Measurements from ENCODE around the gene S100P. TPM values are rescaled to one million over a fixed set of nuclear protein-coding genes. Genes with fewer than 3 reads are reported as not detected.
A peak's percentile ranks its signal among the peaks of the same experiment; 100 is the strongest.
"Not testable (repeated sequence)": the region's sequence is repeated elsewhere in the genome, so short reads cannot be mapped to it uniquely, and the experiment has no call there.

S100P gene
- total RNA-seq, 2 experiments from 2014 or later = 3.4 to 4.3 TPM

- Mint-ChIP-seq H3K36me3 (ENCODE audit: low read depth) (peaks cover 38% of the 10 kb centered on the region), H3K27ac (peak overlapping the region; percentile 99), H3K4me1 (ENCODE audit: low read depth) (peaks cover 36% of the 10 kb centered on the region), H3K4me3 (peak overlapping the region; percentile 90)
- ChIA-PET CTCF (interaction anchor here (0.8 to 6.3 kb wide), 14 partner anchors 9 to 201 kb away, joined by 3 to 102 read pairs (median 8); partner anchors contain the start of genes BLOC1S4, MRFAP1 and MRFAP1L1), POLR2A (interaction anchor here (0.9 to 6.0 kb wide), 29 partner anchors 9 to 397 kb away, joined by 3 to 75 read pairs (median 5); partner anchors contain the start of genes BLOC1S4, KIAA0232, MRFAP1 and MRFAP1L1)
- intact Hi-C loops (cut with micrococcal nuclease) = loop anchor here (5.0 kb wide), 1 partner anchor 34 kb away; the partner anchor contains the start of gene MRFAP1L1
- H3K9me3 Mint-ChIP-seq, H3K27me3 Mint-ChIP-seq: not testable (repeated sequence)
- peak; percentile 71 for DNase-seq
- ATAC-seq = peak; percentile 18
Measured at GRCh38 chr4:6673191-6673659, 20.5 kb upstream of the S100P start.

GRCh38 chr4:6673660-6674499 is 19.8 kb upstream of the S100P start:
- CTCF ChIA-PET = interaction anchor here (0.7 to 6.3 kb wide), 20 partner anchors 9 to 200 kb away, joined by 3 to 102 read pairs (median 7); partner anchors contain the start of genes BLOC1S4, MAN2B2, MRFAP1 and MRFAP1L1
- POLR2A ChIA-PET = interaction anchor here (0.6 to 6.0 kb wide), 38 partner anchors 8 to 1265 kb away, joined by 3 to 75 read pairs (median 4); partner anchors contain the start of genes BLOC1S4, KIAA0232, MRFAP1 and MRFAP1L1
- H3K27me3 Mint-ChIP-seq = no peaks in the 10 kb centered on the region
- DNase-seq = peak; percentile 95
- no peak for TF ChIP-seq CTCF (IDR thresholded peaks at IDR 0.05)
- H3K4me1 Mint-ChIP-seq (ENCODE audit: low read depth) = peaks cover 42% of the 10 kb centered on the region
- H3K4me3 Mint-ChIP-seq = peak overlapping the region; percentile 90
- H3K36me3 Mint-ChIP-seq (ENCODE audit: low read depth) = peaks cover 44% of the 10 kb centered on the region
- H3K27ac Mint-ChIP-seq = peak overlapping the region; percentile 99
- intact Hi-C loops (cut with micrococcal nuclease) = loop anchor here (2.0 to 5.0 kb wide), 2 partner anchors 17 to 33 kb away; partner anchors contain the start of gene MRFAP1L1
- ATAC-seq = peak; percentile 81
- H3K9me3 Mint-ChIP-seq = no peaks in the 10 kb centered on the region

- Mint-ChIP-seq H3K27ac (peak overlapping the region; percentile 99), H3K27me3 (no peaks in the 10 kb centered on the region), H3K36me3 (ENCODE audit: low read depth) (peaks cover 51% of the 10 kb centered on the region), H3K4me3 (peak overlapping the region; percentile 90), H3K4me1 (ENCODE audit: low read depth) (peaks cover 46% of the 10 kb centered on the region), H3K9me3 (peaks cover 3% of the 10 kb centered on the region)
- ATAC-seq (peak; percentile 53), DNase-seq (peak; percentile 84)
- peak; percentile 77 for TF ChIP-seq CTCF (IDR thresholded peaks at IDR 0.05)
- intact Hi-C loops (cut with micrococcal nuclease) = loop anchor here (2.0 to 5.0 kb wide), 3 partner anchors 16 to 43 kb away; partner anchors contain the start of genes BLOC1S4 and MRFAP1L1
- ChIA-PET POLR2A (interaction anchor here (0.6 to 6.0 kb wide), 25 partner anchors 9 to 1264 kb away, joined by 3 to 75 read pairs (median 5); partner anchors contain the start of genes BLOC1S4, KIAA0232, MRFAP1 and MRFAP1L1), CTCF (interaction anchor here (0.6 to 6.3 kb wide), 21 partner anchors 8 to 394 kb away, joined by 3 to 102 read pairs (median 7); partner anchors contain the start of genes BLOC1S4, MAN2B2, MRFAP1 and MRFAP1L1)
Measured at GRCh38 chr4:6674500-6675149, 19.1 kb upstream of the S100P start.

GRCh38 chr4:6676722-6677558 is 16.7 kb upstream of the S100P start:
- TF ChIP-seq CTCF (IDR thresholded peaks at IDR 0.05) = no peak
- ATAC-seq (no peak), DNase-seq (no peak)
- peaks cover 71% of the 10 kb centered on the region for H3K36me3 Mint-ChIP-seq (ENCODE audit: low read depth)
- H3K9me3 Mint-ChIP-seq = peaks cover 4% of the 10 kb centered on the region
- H3K4me1 Mint-ChIP-seq (ENCODE audit: low read depth) = peaks cover 53% of the 10 kb centered on the region
- intact Hi-C loops (cut with micrococcal nuclease) = loop anchor here (5.0 kb wide), 1 partner anchor 40 kb away; the partner anchor contains the start of gene BLOC1S4
- ChIA-PET POLR2A (interaction anchor here (0.9 to 6.0 kb wide), 5 partner anchors 13 to 40 kb away, joined by 3 to 75 read pairs (median 26); partner anchors contain the start of genes BLOC1S4, MRFAP1L1 and S100P), CTCF (interaction anchor here (1.6 to 6.3 kb wide), 5 partner anchors 11 to 197 kb away, joined by 3 to 102 read pairs (median 39); no protein-coding TSS in a partner anchor)
- H3K27me3 Mint-ChIP-seq = no peaks in the 10 kb centered on the region
- H3K27ac Mint-ChIP-seq = peak overlapping the region; percentile 99
- peak overlapping the region; percentile 90 for H3K4me3 Mint-ChIP-seq
